CD4-positive, alpha-beta T cell treated with Interleukin-6 at 100 ng/mL for 8 hours (primary cell): Measurements from ENCODE around the gene USH2A.

Experiments used
- DNase-seq: peaks from one replicate; pipeline ENCODE4 v3.0.0-alpha.2; 2020; ENCODE audit warnings: mixed read lengths, low spot score

The USH2A gene

GRCh38 chr1:215640429-215641148 lies 782.7 kb downstream of the USH2A start:
- DNase-seq, result no peak

- no peak for DNase-seq
Measured at GRCh38 chr1:215637041-215637573, 786.1 kb downstream of the USH2A start.

DNA sequence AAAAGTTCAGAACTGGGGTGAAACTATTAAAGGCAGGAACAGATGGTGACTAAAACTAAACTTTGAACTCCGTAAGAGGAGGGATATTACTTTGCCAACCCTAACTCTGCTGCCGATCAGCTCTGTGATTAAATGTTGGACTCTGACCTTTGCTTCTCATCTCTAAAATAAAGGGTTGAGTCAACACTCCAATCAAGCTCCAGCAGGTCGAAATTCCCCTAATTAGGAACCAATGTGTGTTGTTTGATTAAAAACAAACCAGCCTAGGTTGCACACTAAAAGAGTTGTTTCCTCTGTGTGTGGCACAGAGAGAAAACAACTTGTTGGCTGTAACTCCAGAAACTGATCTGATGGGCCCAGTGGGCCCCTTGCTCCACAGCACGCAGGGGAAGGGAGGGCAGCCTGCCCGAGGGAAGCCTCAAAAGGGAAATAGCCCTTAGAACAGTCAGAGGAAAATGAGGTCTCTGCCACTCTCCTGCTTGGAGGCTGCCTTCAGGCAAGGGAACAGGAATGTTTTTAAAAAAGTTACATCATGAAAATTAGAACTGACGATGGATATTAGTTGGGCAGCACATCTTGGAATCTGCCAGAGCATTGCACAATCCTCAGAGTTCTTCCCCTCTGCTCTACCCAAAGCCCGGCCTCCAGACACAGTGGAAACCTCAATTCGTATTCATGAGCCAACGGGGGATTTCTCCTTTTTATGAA lies 786.8 kb downstream of the USH2A start:
- no peak for DNase-seq

GRCh38 chr1:215635827-215636226 lies 787.4 kb downstream of the USH2A start:
- no peak for DNase-seq

DNA sequence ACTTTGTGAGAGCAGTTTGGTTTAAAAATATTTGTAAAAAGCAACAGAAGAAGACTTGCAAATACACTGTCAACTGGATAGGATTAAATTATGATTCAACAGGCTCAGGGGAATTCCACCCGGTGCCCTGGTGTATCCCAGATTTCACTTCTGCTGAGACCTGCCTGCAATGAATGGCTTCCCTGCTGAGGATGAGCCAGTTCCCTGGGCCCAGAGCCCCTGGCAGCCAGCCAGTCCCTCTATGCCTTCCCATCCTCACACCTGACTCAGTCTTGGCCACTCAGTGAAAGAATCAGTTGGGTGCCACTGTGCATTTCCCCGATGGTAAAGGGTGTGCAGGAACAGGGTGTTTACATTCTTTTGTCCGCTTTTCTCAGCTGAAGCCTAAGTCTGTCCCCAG lies 791.8 kb downstream of the USH2A start:
- no peak for DNase-seq

DNA sequence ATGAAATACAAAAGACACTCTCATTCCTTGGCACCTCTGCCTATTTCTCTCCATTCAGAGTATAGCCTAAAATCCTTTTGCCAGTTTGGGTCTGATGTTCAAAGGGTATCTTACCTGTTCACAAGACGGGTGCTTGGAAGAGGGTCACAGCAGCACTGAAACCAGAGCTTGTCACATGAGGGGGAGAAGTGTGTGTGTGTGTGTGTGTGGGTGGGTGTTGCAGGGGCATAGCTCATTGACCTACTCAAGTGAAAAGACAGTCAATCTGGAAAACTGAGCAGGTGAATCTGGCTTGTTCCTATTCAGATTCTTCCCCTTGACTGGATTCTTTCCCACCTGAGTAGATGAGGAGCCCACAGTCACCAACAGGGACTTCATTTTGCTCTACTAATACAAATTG lies 792.2 kb downstream of the USH2A start:
- no peak for DNase-seq

- DNase-seq, result no peak
Measured at GRCh38 chr1:215625949-215626348, 797.3 kb downstream of the USH2A start.

- DNase-seq, result no peak
Measured at GRCh38 chr1:215623162-215623561, 800.1 kb downstream of the USH2A start.

DNA sequence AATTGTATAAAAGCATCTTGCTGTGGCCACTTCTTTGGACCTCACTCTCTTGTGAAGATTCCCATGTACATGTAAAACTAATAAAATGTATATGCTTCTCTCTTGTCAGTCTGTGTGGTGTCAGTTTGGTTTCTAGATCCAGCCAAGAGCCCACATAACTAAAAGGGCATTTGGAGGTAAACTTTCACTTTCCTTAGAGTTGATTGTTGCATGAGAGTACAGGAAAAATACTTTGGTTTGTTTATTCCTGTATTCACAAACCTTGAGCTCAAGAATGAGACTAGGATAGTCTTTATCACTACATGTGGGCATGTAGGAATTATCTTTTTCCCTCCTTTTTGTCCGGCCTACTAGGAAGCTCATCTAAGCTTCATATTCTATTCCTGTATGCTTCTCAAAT lies 805.3 kb downstream of the USH2A start:
- DNase-seq, result no peak

GRCh38 chr1:215612391-215612790 lies 810.9 kb downstream of the USH2A start:
- no peak for DNase-seq

- DNase-seq, result no peak
Measured at GRCh38 chr1:215608646-215609045, 814.6 kb downstream of the USH2A start.

GRCh38 chr1:215607412-215607811 lies 815.8 kb downstream of the USH2A start:
- no peak for DNase-seq

- DNase-seq, result no peak
Measured at GRCh38 chr1:215606564-215607168, 816.6 kb downstream of the USH2A start.

DNA sequence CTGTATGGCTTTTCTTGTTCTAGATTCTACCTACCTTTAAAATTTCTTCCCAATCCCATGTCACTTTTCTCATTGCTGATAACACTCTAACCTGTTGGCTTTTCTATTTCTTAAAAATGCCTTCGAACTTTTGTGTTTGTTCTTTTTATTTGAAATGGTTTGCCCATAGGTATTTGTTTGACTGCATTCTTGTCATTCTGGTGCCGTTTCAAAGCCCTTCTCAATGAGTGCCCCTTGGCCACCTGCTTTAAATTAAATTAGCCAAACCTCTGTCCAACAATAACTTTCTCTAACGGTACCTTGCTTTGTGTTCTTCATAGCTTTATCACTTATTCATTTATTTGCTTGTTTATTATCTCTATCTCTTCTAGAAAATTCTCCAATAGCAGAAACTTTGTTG lies 817.2 kb downstream of the USH2A start:
- no peak for DNase-seq

DNA sequence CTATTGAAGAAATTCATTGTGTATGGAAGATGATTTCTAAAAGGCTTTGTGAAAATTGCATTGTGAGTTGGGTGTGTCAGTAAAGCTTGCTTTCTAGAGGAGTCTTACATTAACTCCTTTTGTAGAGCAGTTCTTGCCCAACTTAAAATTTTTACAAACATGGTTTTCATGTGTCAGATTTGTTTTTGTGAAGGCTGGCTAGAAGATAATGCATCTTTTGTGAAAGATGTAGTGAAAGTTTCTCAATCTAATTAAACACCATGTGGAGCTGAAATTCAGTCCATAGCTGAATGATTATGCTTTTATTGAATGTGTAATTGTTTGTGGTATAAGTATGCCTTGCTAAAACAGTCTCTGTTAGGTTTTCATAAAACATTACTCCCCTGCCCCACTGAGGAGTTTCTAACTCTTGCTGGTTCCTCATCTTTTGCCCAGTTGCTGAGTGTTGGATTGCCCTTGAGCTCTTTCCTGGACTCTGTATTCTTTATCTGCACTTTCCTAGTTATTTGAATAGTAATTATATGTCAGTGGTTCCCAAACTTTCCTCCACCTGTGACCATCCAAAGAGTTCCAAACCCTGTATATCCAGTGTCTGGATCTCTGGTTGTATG lies 818.1 kb downstream of the USH2A start:
- no peak for DNase-seq

GRCh38 chr1:215603319-215603718 lies 819.9 kb downstream of the USH2A start:
- no peak for DNase-seq

DNA sequence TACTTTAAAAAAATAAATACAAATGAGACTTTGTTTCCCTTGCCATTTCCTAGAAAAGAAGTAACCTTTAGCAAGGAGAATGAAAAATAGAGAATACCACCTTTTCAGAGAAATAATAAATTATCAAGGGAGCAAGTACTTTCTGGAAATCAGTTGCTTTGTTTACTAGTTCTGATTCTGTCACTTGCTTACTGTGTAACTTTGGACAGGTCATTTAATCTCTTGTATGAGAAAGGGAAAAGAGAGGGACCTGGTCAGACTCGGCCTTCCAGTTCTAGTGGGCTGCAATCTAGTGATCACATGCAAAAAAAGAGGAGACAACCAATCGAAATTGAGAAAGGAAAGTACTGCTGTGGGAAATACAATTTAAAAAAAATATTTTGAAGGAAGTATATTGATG lies 822.0 kb downstream of the USH2A start:
- no peak for DNase-seq

GRCh38 chr1:215600867-215601266 lies 822.4 kb downstream of the USH2A start:
- DNase-seq, result no peak

DNA sequence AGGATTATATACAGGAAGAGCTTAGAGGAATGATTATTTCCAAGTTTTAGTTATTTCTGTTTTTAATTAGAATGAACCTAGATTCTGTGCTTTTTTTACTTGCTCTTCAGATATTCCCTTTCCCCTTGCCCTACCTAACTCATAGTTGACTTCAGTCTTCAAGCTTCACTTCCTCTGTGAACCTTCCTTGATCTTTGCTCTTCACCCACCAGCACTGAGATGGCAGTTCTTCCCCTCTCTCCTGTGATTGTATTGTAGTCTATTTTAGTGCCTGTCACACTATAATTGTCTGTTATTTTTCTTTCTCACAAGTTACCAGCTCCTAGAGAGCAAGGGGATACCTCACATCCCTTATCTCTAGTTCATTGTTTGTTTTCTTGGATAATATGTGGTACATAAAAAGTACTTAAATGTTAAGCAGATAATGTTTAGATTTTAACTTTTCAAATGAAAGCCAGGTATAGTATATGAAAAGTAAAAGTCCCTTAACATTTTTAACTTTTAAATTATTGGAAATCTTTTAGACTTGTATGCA lies 822.9 kb downstream of the USH2A start:
- no peak for DNase-seq

DNA sequence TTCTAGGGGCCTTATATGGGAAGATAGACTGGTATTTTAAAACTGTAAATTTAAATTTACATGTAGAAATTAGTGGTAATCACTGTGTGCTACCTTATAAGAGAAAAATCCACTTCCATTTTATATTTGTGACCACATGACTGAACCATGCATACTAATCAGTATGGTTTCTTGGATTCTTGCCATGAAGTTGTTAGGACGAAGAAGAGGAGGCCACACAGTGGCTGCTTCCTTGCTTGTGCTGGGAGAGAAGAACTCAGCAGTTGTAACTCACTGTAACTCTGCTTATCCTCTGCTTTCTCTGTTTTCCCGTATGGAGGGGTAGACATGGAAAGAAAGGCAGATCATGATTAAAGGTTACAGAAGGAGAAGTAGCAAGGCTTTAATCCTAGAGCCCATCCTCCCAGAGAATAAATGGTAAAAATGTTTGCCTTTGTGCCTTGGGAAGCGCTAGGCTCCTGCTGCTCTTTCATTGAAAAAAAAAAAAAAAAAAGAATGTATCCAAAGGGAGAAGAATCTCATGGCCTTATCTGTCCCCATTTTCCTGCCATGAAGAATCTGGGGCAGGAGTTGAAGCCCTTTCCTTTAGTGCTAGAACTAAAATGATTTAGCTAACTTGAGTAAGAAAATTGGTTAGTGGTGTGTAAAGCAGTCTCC lies 823.7 kb downstream of the USH2A start:
- no peak for DNase-seq

- DNase-seq, result no peak
Measured at GRCh38 chr1:215597961-215598360, 825.3 kb downstream of the USH2A start.

DNA sequence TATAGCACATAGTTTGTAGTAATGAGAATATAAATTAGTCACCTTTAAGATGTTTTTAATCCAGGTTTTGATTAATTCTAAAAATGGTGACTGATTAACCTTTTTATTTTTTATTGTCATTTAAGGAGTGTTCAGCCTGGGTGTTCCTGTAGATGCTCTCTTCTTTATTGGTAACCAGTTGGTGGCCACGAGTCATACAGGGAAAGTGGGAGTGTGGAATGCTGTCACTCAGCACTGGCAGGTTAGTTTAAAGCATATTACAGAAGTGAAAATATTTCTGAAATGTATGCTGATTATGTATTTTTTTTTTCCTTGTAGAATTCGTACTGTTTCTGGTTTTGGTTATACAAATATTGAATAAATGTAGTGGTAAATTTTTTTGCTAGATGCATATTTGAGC lies 828.0 kb downstream of the USH2A start:
- DNase-seq, result no peak
